Neutrophil (primary cell): ENCODE data around the gene PALLD.

ENCODE experiments used
- H3K27ac ChIP-seq: fragments of 200-600 bp; sonication (generic); 2 replicates; pipeline ENCODE4 v1.5.1; 2016; ENCODE audit warnings: mild to moderate bottlenecking, moderate library complexity
- H3K27me3 ChIP-seq: fragments of 200-600 bp; sonication (generic); 2 replicates; pipeline ENCODE4 v1.6.0; 2016; ENCODE audit warnings: mild to moderate bottlenecking
- H3K36me3 ChIP-seq: fragments of 200-600 bp; sonication (generic); 2 replicates; pipeline ENCODE4 v1.5.1; 2017
- H3K4me1 ChIP-seq, 2 experiments: fragments of 200-600 bp in 1 of 2; sonication (generic) in 1 of 2; 1 replicate in 1 of 2; 2 replicates in 1 of 2; pipeline versions ENCODE4 v1.5.1 to v1.6.1; 2013 to 2016; ENCODE audit warnings: low read depth in 1 of 2, low read length in 1 of 2, mild to moderate bottlenecking in 1 of 2, moderate library complexity in 1 of 2; ENCODE audit not compliant: control insufficient read depth in 1 of 2, insufficient read depth in 1 of 2
- H3K4me3 ChIP-seq, 2 experiments: fragments of 200-600 bp in 1 of 2; sonication (generic) in 1 of 2; 1 replicate in 1 of 2; 2 replicates in 1 of 2; pipeline ENCODE4 v1.5.1; 2013 to 2016; ENCODE audit warnings: low read depth in 1 of 2, low read length in 1 of 2, mild to moderate bottlenecking in 1 of 2, moderate library complexity in 1 of 2
- H3K9me3 ChIP-seq: fragments of 200-600 bp; sonication (generic); 2 replicates; pipeline ENCODE4 v1.5.1; 2016
- TF ChIP-seq, protein P1 (sequence below): fragments of 200-600 bp; sonication (generic); IDR thresholded peaks from 2 replicates; pipeline ENCODE4 v1.5.1; 2016; ENCODE audit warnings: antibody characterized with exemption

Gene PALLD

DNA sequence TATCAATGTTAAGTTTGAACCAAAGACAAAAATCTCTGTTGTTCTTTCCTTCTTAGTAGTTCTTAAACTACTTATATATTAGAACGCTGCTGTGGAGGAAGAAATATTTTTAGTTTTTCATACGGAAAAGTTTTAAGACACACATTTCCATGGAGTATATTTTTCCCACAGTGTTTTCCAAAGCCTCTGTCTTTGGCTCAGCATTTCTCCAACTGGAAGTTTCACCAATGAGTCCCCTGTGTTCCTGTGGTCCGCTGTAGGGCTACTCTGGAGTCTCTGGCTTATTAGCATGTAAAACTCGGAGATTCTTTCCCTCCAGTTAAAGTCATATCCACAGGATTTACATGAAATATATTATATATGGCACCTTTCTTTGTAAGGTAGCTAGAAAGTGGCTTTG, 264.2 kb downstream of the PALLD start:
- no peak overlapping the region for H3K4me3 ChIP-seq
- H3K36me3 ChIP-seq = no peaks in the 10 kb centered on the region
- no peaks in the 10 kb centered on the region for H3K4me1 ChIP-seq
- H3K9me3 ChIP-seq = no peaks in the 10 kb centered on the region
- no peaks in the 10 kb centered on the region for H3K27me3 ChIP-seq
- TF ChIP-seq, protein P1, sequence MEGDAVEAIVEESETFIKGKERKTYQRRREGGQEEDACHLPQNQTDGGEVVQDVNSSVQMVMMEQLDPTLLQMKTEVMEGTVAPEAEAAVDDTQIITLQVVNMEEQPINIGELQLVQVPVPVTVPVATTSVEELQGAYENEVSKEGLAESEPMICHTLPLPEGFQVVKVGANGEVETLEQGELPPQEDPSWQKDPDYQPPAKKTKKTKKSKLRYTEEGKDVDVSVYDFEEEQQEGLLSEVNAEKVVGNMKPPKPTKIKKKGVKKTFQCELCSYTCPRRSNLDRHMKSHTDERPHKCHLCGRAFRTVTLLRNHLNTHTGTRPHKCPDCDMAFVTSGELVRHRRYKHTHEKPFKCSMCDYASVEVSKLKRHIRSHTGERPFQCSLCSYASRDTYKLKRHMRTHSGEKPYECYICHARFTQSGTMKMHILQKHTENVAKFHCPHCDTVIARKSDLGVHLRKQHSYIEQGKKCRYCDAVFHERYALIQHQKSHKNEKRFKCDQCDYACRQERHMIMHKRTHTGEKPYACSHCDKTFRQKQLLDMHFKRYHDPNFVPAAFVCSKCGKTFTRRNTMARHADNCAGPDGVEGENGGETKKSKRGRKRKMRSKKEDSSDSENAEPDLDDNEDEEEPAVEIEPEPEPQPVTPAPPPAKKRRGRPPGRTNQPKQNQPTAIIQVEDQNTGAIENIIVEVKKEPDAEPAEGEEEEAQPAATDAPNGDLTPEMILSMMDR = no peak
- H3K27ac ChIP-seq = no peak overlapping the region

GRCh38 chr4:168765322-168765721, 268.5 kb downstream of the PALLD start:
- Histone ChIP-seq H3K4me3 (no peak overlapping the region), H3K36me3 (no peaks in the 10 kb centered on the region)

GRCh38 chr4:168765726-168766125, 268.9 kb downstream of the PALLD start:
- H3K4me1 ChIP-seq = no peaks in the 10 kb centered on the region
- H3K4me3 ChIP-seq = no peak overlapping the region
- no peaks in the 10 kb centered on the region for H3K9me3 ChIP-seq
- no peaks in the 10 kb centered on the region for H3K27me3 ChIP-seq
- H3K36me3 ChIP-seq = no peaks in the 10 kb centered on the region
- H3K27ac ChIP-seq = no peak overlapping the region
- TF ChIP-seq, protein P1 = no peak

More at GRCh38 chr4:168765322-168765721, 268.5 kb downstream of the PALLD start:
- Histone ChIP-seq H3K9me3 (no peaks in the 10 kb centered on the region), H3K27me3 (no peaks in the 10 kb centered on the region), H3K4me1 (no peaks in the 10 kb centered on the region), H3K27ac (no peak overlapping the region)
- TF ChIP-seq, protein P1 = no peak

DNA sequence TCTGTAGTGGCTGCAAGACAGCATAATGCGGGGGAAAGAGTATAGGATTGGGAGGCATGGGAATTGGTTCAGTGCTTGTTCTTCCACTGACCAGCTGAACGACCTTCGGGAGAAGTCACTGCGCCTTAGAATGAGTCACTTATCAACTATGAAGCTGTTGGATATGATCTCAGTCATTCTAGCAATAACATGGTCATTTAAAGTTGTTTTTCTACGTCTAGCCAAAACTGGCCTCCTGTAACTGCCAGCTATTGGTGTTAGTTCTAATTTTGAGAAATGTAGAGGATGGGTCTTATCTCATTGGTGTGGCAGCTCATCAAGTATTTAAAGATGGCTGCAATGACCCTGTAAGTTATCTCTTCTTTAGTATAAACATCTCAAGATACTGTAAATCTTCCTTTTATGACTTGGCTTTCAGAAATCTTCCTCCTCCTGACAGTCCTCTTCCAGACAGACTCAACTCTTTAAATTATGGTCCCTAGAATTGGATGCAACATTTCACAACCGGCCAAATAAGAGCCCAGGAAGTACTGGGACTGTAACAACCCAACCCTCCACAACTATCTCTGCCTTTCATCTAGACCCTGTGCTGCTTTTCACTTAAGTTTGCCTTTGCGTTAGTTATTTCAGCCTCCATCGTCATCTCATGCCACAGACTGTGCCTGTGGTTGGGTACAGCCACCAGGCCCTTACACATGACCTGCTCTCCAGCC, 269.9 kb downstream of the PALLD start:
- no peak overlapping the region for H3K4me3 ChIP-seq
- no peaks in the 10 kb centered on the region for H3K9me3 ChIP-seq
- H3K27ac ChIP-seq = no peak overlapping the region
- no peaks in the 10 kb centered on the region for H3K27me3 ChIP-seq
- TF ChIP-seq, protein P1 = no peak
- no peaks in the 10 kb centered on the region for H3K4me1 ChIP-seq
- no peaks in the 10 kb centered on the region for H3K36me3 ChIP-seq

- TF ChIP-seq, protein P1 = no peak
- no peaks in the 10 kb centered on the region for H3K36me3 ChIP-seq
- no peaks in the 10 kb centered on the region for H3K27me3 ChIP-seq
- H3K4me3 ChIP-seq = no peak overlapping the region
- H3K27ac ChIP-seq = no peak overlapping the region
- H3K4me1 ChIP-seq = no peaks in the 10 kb centered on the region
- H3K9me3 ChIP-seq = no peaks in the 10 kb centered on the region
Observed at GRCh38 chr4:168769416-168769815, 272.6 kb downstream of the PALLD start.
